HG02840 (cell line): Measurements from ENCODE around the gene CEP104.

Source experiments
- ATAC-seq: cut with Tn5 transposase; IDR thresholded peaks from one replicate; pipeline ENCODE4 v1.9.1; 2021; ENCODE audit warnings: mild to moderate bottlenecking, moderate library complexity, moderate number of reproducible peaks; ENCODE audit not compliant: unreplicated experiment, low FRiP score

CEP104 gene

GRCh38 chr1:3780901-3781300 is 76.1 kb downstream of the CEP104 start:
- ATAC-seq, result no peak

- no peak for ATAC-seq
Observed at GRCh38 chr1:3779912-3780416, 77.0 kb downstream of the CEP104 start.

GRCh38 chr1:3779265-3779911 is 77.6 kb downstream of the CEP104 start:
- no peak for ATAC-seq

GRCh38 chr1:3778590-3779264 is 78.3 kb downstream of the CEP104 start:
- ATAC-seq, result no peak

- ATAC-seq, result no peak
Observed at GRCh38 chr1:3777647-3778589, 79.1 kb downstream of the CEP104 start.

- ATAC-seq, result no peak
Observed at GRCh38 chr1:3777078-3777547, 79.9 kb downstream of the CEP104 start.

- ATAC-seq, result no peak
Observed at GRCh38 chr1:3776231-3776961, 80.6 kb downstream of the CEP104 start.

- ATAC-seq, result no peak
Observed at GRCh38 chr1:3775490-3776230, 81.4 kb downstream of the CEP104 start.

- ATAC-seq, result no peak
Observed at GRCh38 chr1:3774946-3775489, 82.0 kb downstream of the CEP104 start.

GRCh38 chr1:3774276-3774945 is 82.6 kb downstream of the CEP104 start:
- no peak for ATAC-seq

- no peak for ATAC-seq
Observed at GRCh38 chr1:3773572-3774275, 83.3 kb downstream of the CEP104 start.

GRCh38 chr1:3772715-3773571 is 84.1 kb downstream of the CEP104 start, which contains the start of gene SMIM1:
TSS of gene SMIM1 (plus strand) at chr1:3772749. CDS start at chr1:3775374, 2,625 bp downstream.
- ATAC-seq, result no peak

GRCh38 chr1:3772027-3772714 is 84.8 kb downstream of the CEP104 start:
- ATAC-seq, result no peak

GRCh38 chr1:3771108-3772026 is 85.6 kb downstream of the CEP104 start:
- no peak for ATAC-seq

GRCh38 chr1:3770047-3770765 is 86.8 kb downstream of the CEP104 start:
- no peak for ATAC-seq
